H4 (cell line): ENCODE data around the gene CTPS2. TPM values are rescaled to one million over a fixed set of nuclear protein-coding genes. Genes with fewer than 3 reads are reported as not detected.
"Not testable (repeated sequence)": the region's sequence is repeated elsewhere in the genome, so short reads cannot be mapped to it uniquely, and the experiment has no call there.

Experiments
- DNase-seq: peaks from one replicate; pipeline ENCODE4 v3.0.0-alpha.2; 2015; ENCODE audit warnings: low spot score
- total RNA-seq: library from RNA; depleted of rRNA; stranded (reverse); fragments of >200 nt; shearing (Covaris generic); gene quantifications from 2 replicates; pipeline ENCODE4 v1.2.3, GENCODE V29; 2014; rRNA removed

The CTPS2 gene, protein sequence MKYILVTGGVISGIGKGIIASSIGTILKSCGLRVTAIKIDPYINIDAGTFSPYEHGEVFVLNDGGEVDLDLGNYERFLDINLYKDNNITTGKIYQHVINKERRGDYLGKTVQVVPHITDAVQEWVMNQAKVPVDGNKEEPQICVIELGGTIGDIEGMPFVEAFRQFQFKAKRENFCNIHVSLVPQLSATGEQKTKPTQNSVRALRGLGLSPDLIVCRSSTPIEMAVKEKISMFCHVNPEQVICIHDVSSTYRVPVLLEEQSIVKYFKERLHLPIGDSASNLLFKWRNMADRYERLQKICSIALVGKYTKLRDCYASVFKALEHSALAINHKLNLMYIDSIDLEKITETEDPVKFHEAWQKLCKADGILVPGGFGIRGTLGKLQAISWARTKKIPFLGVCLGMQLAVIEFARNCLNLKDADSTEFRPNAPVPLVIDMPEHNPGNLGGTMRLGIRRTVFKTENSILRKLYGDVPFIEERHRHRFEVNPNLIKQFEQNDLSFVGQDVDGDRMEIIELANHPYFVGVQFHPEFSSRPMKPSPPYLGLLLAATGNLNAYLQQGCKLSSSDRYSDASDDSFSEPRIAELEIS
- total RNA-seq = 5.7 and 5.8 TPM in 2 replicates

GRCh38 chrX:16712548-16713155 is at the start of gene CTPS2:
TSS of gene CTPS2 (minus strand) at chrX:16712669. CDS start at chrX:16702902, 9,767 bp downstream.
- peak; percentile 11 for DNase-seq

- DNase-seq = not testable (repeated sequence)
Observed at GRCh38 chrX:16761500-16761899, 49.0 kb upstream of the CTPS2 start.

DNA sequence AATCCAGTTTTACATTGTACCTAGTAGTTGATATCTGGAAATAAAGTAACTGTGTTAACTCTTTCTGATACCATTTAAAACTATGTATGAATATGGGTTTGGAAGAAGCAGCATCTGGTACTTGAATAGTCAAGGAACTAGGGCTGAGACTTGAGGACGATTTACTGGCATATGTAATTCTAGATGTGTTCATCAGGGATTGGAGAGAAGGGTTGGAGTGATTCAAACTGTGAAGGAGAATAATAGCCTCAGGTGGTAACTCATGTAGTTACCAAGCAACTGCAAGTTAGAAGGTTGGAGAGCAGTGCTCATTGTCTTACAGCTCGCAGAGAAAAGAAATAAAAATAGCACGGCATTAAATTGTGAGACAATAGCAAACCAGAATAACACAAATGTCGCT is 44.3 kb upstream of the CTPS2 start:
- no peak for DNase-seq

GRCh38 chrX:16754019-16754418 is 41.5 kb upstream of the CTPS2 start:
- DNase-seq = no peak

DNA sequence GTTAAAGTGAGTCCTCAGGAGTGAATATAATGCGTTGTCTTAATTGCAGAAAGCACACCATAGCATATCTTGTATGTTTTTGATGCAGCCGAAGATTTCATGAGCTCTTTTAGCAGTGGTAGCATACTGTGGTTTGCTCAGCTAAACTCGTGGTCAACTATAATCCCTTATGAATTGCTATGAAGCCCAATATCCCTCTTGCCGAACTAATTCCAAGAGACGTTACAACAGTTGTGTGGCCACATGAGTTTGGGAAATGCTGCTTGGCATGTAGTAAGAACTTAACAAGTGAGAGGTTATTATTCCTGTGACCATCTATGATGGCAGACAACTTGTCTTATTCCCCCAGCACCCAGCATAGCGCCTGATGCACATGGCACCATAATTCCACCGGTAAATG is 37.7 kb upstream of the CTPS2 start:
- no peak for DNase-seq

- no peak for DNase-seq
Observed at GRCh38 chrX:16748425-16748824, 36.0 kb upstream of the CTPS2 start.

GRCh38 chrX:16745659-16746058 is 33.2 kb upstream of the CTPS2 start:
- no peak for DNase-seq

- DNase-seq = no peak
Observed at GRCh38 chrX:16745102-16745501, 32.6 kb upstream of the CTPS2 start.

- peak; percentile 59 for DNase-seq
Observed at GRCh38 chrX:16743604-16744325, 31.3 kb upstream of the CTPS2 start.

GRCh38 chrX:16739574-16739973 is 27.1 kb upstream of the CTPS2 start:
- DNase-seq = no peak

DNA sequence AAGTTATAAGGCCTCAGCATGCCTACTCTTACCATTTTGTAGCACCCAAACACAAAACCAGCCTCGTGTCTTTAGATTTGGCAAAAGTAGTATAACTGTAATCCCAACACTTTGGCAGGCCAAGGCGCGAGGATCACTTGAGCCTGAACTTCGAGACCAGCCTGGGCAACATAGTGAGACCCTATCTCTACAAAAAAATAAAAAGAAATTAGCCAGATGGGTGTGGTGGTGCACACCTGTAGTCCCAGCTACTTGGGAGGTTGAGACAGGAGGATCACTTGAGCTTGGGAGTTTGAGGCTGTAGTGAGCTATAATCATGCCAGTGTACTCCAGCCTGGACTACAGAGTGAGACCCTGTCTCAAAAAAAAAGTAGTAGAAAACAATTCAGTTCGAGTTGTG is 24.6 kb upstream of the CTPS2 start:
- no peak for DNase-seq

- no peak for DNase-seq
Observed at GRCh38 chrX:16733013-16733412, 20.5 kb upstream of the CTPS2 start.

DNA sequence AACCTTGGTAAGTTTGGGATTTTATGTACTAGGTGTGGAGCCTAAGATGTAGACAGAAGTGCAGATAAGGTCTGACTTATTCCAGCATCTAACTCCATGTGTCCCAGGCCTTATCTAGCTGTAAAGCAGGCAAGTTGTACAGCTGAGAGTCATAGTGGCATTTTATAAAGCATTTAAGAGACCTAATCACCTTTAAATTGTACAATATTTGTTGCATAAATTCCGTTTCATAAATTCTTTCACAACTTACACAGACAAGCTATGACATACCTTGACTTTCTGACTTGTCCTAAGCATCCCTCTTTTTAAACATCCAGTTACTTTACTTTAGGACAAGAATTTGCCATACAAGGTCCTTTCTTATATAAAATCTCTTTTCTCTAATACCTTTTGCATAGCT is 18.0 kb upstream of the CTPS2 start:
- no peak for DNase-seq

GRCh38 chrX:16727637-16728036 is 15.2 kb upstream of the CTPS2 start:
- DNase-seq = no peak

DNA sequence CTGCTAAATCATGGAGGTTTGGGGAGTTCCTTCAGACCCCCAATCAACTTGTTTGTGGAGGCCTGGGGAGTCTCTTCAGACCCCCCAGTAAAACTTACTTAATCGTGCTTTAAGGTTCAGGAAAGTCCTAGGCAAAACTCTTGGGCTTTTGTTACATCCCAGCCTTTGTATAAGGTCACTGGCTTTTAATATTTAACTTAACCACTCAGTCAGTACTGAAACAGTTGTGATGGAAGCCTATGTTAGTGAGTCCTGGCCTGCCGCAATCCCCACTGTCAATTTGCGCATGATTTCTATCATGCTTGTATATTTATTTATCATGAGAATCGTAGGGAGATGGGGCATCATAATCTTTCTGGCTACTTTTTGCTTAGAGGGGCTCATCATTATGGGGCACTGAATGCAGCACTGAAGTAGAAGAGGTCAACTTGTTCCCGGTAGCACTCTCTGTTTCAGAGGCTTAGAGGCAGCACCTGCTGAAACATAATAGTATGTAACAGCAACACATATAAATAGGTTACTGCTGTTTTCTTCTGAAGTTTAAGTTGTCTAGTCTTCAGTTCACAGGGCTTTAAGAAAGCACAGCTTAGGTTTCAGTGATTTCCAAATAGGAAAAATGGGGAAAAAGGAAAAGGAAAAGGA is 14.0 kb upstream of the CTPS2 start:
- not testable (repeated sequence) for DNase-seq

DNA sequence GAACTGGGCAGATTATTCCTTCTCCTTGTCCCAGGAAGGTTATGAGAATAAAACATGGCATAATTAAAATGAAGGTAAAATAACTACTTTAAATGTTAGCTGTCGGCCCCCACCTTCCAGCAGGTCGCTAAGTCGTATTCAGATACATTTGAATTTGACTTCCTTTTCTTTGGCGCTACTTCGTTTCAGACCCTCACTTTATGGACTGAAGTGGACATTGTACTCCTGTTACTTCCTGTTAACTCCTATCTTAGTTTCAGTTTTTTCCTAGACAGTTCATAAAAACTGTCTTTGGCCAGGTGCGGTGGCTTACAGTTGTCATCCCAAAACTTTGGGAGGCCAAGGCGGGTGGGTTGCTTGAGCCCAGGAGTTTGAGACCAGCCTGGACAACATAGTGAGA is 12.6 kb upstream of the CTPS2 start:
- no peak for DNase-seq

- no peak for DNase-seq
Observed at GRCh38 chrX:16722481-16722880, 10.0 kb upstream of the CTPS2 start.

- DNase-seq = peak; percentile 95
Observed at GRCh38 chrX:16719334-16720084, 7.0 kb upstream of the CTPS2 start, which contains the start of gene SYAP1. TSS of gene SYAP1 (plus strand) at chrX:16719612. CDS start at chrX:16719725, 113 bp downstream.

- no peak for DNase-seq
Observed at GRCh38 chrX:16718824-16719333, 6.4 kb upstream of the CTPS2 start.

- DNase-seq = not testable (repeated sequence)
Observed at GRCh38 chrX:16716451-16716850, 4.0 kb upstream of the CTPS2 start.

DNA sequence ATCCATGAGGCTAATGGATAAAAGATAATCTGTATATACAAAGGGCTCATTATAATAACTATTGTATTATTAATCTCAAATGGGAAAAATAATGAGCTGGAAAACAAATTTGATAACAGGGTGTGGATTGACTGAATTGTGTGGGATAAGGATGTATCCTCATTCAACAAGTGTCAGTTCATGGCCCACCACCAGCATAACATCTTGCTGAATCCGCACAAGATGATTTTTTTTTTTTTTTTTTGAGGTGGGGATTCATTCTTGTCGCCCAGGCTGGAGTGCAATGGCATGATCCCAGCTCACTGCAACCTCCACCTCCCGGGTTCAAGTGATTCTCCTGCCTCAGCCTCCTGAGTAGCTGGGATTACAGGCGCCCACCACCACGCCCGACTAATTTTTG is 3.2 kb upstream of the CTPS2 start:
- DNase-seq = not testable (repeated sequence)
